ENCODE data around the gene N4BP2.

- TF ChIP-seq BHLHE40 (IDR thresholded peaks at IDR 0.05; ENCODE audit: borderline replicate concordance) = no peak
- TF ChIP-seq SP1 (IDR thresholded peaks at IDR 0.05) = no peak
- no peak for TF ChIP-seq FOXM1 (IDR thresholded peaks at IDR 0.05; ENCODE audit: borderline replicate concordance)
Measured at GRCh38 chr4:40196724-40197281, 140.2 kb downstream of the N4BP2 start, which contains the start of gene RHOH.
